Activated T-cell treated with anti-CD3 and anti-CD28 coated beads, Interleukin-2, amount 50 U/mL, for 1 hour (primary cell): ENCODE measurements around the gene TRIM39.
A peak's percentile ranks its signal among the peaks of the same experiment; 100 is the strongest.

Experiments
- DNase-seq: peaks from one replicate; pipeline ENCODE4 v3.0.0-alpha.2; 2020

The TRIM39 gene

GRCh38 chr6:30328397-30328796 lies 1.7 kb downstream of the TRIM39 start:
- DNase-seq: no peak

GRCh38 chr6:30329331-30329730 lies 2.6 kb downstream of the TRIM39 start:
- no peak for DNase-seq

- DNase-seq: no peak
Measured at GRCh38 chr6:30331981-30332380, 5.3 kb downstream of the TRIM39 start.

- no peak for DNase-seq
Measured at GRCh38 chr6:30334075-30334783, 7.5 kb downstream of the TRIM39 start.

- DNase-seq: no peak
Measured at GRCh38 chr6:30340589-30341054, 13.9 kb downstream of the TRIM39 start.

- DNase-seq: no peak
Measured at GRCh38 chr6:30341218-30341617, 14.5 kb downstream of the TRIM39 start.

- no peak for DNase-seq
Measured at GRCh38 chr6:30341728-30342127, 15.0 kb downstream of the TRIM39 start.

- no peak for DNase-seq
Measured at GRCh38 chr6:30344191-30344867, 17.6 kb downstream of the TRIM39 start.

- DNase-seq: peak; percentile 89
Measured at GRCh38 chr6:30344868-30345671, 18.3 kb downstream of the TRIM39 start, which contains the start of gene RPP21. RPP21 (plus strand) TSS chr6:30345156; CDS start chr6:30345172, 16 bp downstream.

GRCh38 chr6:30345852-30346251 lies 19.1 kb downstream of the TRIM39 start:
- no peak for DNase-seq

GRCh38 chr6:30348957-30349356 lies 22.2 kb downstream of the TRIM39 start:
- DNase-seq: no peak

- no peak for DNase-seq
Measured at GRCh38 chr6:30349421-30350177, 22.9 kb downstream of the TRIM39 start.

- no peak for DNase-seq
Measured at GRCh38 chr6:30350524-30350923, 23.8 kb downstream of the TRIM39 start.

GRCh38 chr6:30352550-30352949 lies 25.8 kb downstream of the TRIM39 start:
- DNase-seq: no peak

GRCh38 chr6:30355281-30355680 lies 28.6 kb downstream of the TRIM39 start:
- DNase-seq: no peak

- DNase-seq: no peak
Measured at GRCh38 chr6:30356536-30356935, 29.8 kb downstream of the TRIM39 start.

GRCh38 chr6:30357678-30358540 lies 31.2 kb downstream of the TRIM39 start:
- peak; percentile 56 for DNase-seq

GRCh38 chr6:30359276-30359675 lies 32.5 kb downstream of the TRIM39 start:
- DNase-seq: no peak

- DNase-seq: no peak
Measured at GRCh38 chr6:30360139-30360538, 33.4 kb downstream of the TRIM39 start.

- DNase-seq: no peak
Measured at GRCh38 chr6:30361661-30362060, 34.9 kb downstream of the TRIM39 start.

- DNase-seq: no peak
Measured at GRCh38 chr6:30363459-30363858, 36.7 kb downstream of the TRIM39 start.

- DNase-seq: no peak
Measured at GRCh38 chr6:30364591-30364990, 37.9 kb downstream of the TRIM39 start.
